Heart left ventricle (tissue), 16 donors: ENCODE data around the gene IL23R. TPM values are rescaled to one million over a fixed set of nuclear protein-coding genes. Genes with fewer than 3 reads are reported as not detected.

Source experiments
- ATAC-seq, 4 donors: fragments of 200-7000 bp; cut with Tn5 transposase; one replicate each; pipeline ENCODE4 v1.9.1; 2020 to 2022; ENCODE audit warnings: moderate library complexity in 4 of 4, mild to moderate bottlenecking in 3 of 4, moderate number of reproducible peaks in 1 of 4
- DNase-seq, 5 donors: peaks; one replicate each; pipeline ENCODE4 v3.0.0-alpha.2; 2020
- H3K27ac ChIP-seq, 12 donors: fragments of 200-600 bp; sonication (generic) in 4 of 12; one replicate each; pipeline versions ENCODE4 v1.5.0 to v1.8.0; 2016 to 2022; ENCODE audit warnings: mild to moderate bottlenecking in 2 of 12
- H3K27me3 ChIP-seq, 9 donors: fragments of 200-600 bp; sonication (generic) in 2 of 9; one replicate each; pipeline versions ENCODE4 v1.5.1 to v1.8.0; 2016 to 2022; ENCODE audit warnings: mild to moderate bottlenecking in 3 of 9
- H3K36me3 ChIP-seq, 9 donors: fragments of 200-600 bp; sonication (generic) in 2 of 9; one replicate each; pipeline versions ENCODE4 v1.5.0 to v1.8.0; 2018 to 2022; ENCODE audit warnings: mild to moderate bottlenecking in 2 of 9
- H3K4me1 ChIP-seq, 12 donors: fragments of 200-600 bp; sonication (generic) in 4 of 12; one replicate each; pipeline versions ENCODE4 v1.5.0 to v1.8.0; 2016 to 2022; ENCODE audit warnings: mild to moderate bottlenecking in 3 of 12
- H3K4me3 ChIP-seq, 12 donors: fragments of 200-600 bp; sonication (generic) in 4 of 12; one replicate each; pipeline versions ENCODE4 v1.5.0 to v1.8.0; 2017 to 2022; ENCODE audit warnings: mild to moderate bottlenecking in 9 of 12, moderate library complexity in 4 of 12
- H3K9me3 ChIP-seq, 12 donors: fragments of 200-600 bp; sonication (generic) in 4 of 12; one replicate each; pipeline versions ENCODE4 v1.5.0 to v1.8.0; 2016 to 2022; ENCODE audit warnings: mild to moderate bottlenecking in 1 of 12
- POLR2A ChIP-seq, 2 donors: fragments of 450-650 bp; IDR thresholded peaks; one replicate each; pipeline ENCODE4 v1.6.1; 2017; ENCODE audit warnings: antibody characterized with exemption in 2 of 2, mild to moderate bottlenecking in 2 of 2, moderate library complexity in 2 of 2
- whole genome bisulfite sequencing, 4 donors: extraction: QIAGEN DNeasy Blood & Tissue Kit in 2 of 4; methylation state at CpG; one replicate each; pipeline versions ENCODE4 v1.1.5 to v1.1.7; 2013 to 2018; 5-methylcytosine and 5-hydroxymethylcytosine counted together
- intact Hi-C, 10 donors: fragments of 100-400 bp; cut with DNase I; formaldehyde crosslinking; loops; one replicate each; pipeline versions ENCODE4 v1.11.1 to v1.14.2; 2022
- polyA plus RNA-seq, 2 donors: library from polyadenylated mRNA; stranded (reverse); fragments of 200-250 nt; gene quantifications; one replicate each; pipeline ENCODE4 v1.2.3, GENCODE V29; 2013
- total RNA-seq, 9 donors: library from RNA; depleted of rRNA in 2 of 9; stranded (reverse); fragments of >200 nt in 2 of 9; fragmentation: NEBNext Ultra II Directional in 3 of 9; extraction: Animal tissue kit (Norgen Biotek cat#: 25700) in 3 of 9; gene quantifications; one replicate each; pipeline versions ENCODE4 v1.1.0 to v1.2.4, GENCODE V29; 2016 to 2023
- TF ChIP-seq, protein P1 (sequence below), 12 donors: fragments of 200-600 bp; sonication (generic) in 4 of 12; IDR thresholded peaks; one replicate each; pipeline versions ENCODE4 v1.5.0 to v1.8.0; 2018 to 2022; ENCODE audit warnings: antibody characterized with exemption in 12 of 12, mild to moderate bottlenecking in 5 of 12
- donor health status: ischemic (EF 13 %, LVEDD 7.1; RV severe dilation, severe dysfunction).
- donor health status: healthy with polysubstance abuse.
- donor health status: DM: no; HTN: yes; CAD: no.
- donor health status: DM: no; HTN: no; CAD: no.
- donor health status: ischemic (EF 25% LVEDD 6.9; RV normal size, moderate dysfunction).
- donor health status: ischemic (EF 25% LVEDD 5.7; RV mildly dilated, moderate dysfunction).
- donor health status: healthy.
- donor health status: DM: yes; HTN: yes; CAD: no.
- donor health status: ischemic (EF 35%, LVEDD 5.7; RV mildly dilated, moderate dysfunction).
- donor health status: nonischemic (EF 11% LVEDD 7.7; RV severe dilation, severe dysfunction).
- donor health status: DM: yes; HTN: yes; CAD: no.
- donor health status: PGD.
- donor health status: ischemic (EF 29% LVEDD 5.4; RV normal size, mild dysfunction).
- donor health status: nonischemic (EF 23%, LVEDD 6.1; RV moderate dilation, normal function).

The IL23R gene
- total and polyA plus RNA-seq, 11 donors: not detected

DNA sequence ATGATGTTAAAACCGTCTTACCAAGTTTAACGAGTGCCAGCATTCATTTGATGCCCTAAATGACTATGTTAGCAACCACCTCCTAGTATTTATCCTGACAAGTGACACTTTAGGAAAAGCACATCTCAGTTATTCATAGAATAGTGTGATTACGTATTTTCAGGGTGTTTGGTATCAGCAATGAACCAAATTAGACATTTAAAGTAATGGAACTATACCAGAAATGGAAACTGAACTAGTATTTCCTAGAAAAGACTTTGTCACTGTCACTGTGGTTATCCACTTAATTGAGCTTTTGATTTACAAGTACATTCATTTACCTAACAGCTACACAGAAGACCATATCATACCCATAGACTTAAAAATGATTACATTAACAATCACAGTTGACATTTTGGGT lies 137.8 kb downstream of the IL23R start:
- 67 to 82% (median 77%) methylated on average over 3 of the region's 3 CpGs for WGBS, 4 donors
- intact Hi-C loops: no loop called here

DNA sequence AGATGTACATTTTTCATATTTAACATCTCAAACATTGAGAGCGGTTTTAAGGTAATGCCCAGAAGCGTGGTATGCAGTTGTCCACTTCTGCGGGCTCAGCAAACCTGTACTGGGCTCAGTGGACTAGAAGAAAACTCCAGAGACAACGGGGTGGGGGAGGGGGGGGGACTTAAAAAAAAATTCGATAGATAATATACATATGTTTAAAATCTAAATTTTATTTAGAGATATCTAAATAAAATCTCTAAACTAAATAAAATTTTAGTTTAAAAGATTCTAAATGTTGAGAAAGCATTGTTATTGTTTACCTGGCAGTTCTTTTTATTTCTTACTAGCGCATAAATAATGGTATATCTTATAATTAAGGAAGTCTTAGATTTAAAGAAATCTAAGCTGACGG lies 140.3 kb downstream of the IL23R start:
- Histone ChIP-seq H3K27ac (no peak overlapping the region), H3K36me3 (no peaks in the 10 kb centered on the region), H3K9me3 (no peaks in the 10 kb centered on the region), H3K4me3 (no peak overlapping the region), H3K27me3 (peaks cover 0 to 39% (median 16%) of the 10 kb centered on the region in 9 donors), H3K4me1 (peaks cover 0 to 14% (median 0%) of the 10 kb centered on the region in 12 donors)
- intact Hi-C loops: no loop called here
- WGBS, 4 donors: 89 to 90% (median 89%) methylated on average over 7 of the region's 7 CpGs
- ATAC-seq (no peak), DNase-seq (no peak)
- no peak for TF ChIP-seq POLR2A (IDR thresholded peaks at IDR 0.05)
- TF ChIP-seq, protein P1, sequence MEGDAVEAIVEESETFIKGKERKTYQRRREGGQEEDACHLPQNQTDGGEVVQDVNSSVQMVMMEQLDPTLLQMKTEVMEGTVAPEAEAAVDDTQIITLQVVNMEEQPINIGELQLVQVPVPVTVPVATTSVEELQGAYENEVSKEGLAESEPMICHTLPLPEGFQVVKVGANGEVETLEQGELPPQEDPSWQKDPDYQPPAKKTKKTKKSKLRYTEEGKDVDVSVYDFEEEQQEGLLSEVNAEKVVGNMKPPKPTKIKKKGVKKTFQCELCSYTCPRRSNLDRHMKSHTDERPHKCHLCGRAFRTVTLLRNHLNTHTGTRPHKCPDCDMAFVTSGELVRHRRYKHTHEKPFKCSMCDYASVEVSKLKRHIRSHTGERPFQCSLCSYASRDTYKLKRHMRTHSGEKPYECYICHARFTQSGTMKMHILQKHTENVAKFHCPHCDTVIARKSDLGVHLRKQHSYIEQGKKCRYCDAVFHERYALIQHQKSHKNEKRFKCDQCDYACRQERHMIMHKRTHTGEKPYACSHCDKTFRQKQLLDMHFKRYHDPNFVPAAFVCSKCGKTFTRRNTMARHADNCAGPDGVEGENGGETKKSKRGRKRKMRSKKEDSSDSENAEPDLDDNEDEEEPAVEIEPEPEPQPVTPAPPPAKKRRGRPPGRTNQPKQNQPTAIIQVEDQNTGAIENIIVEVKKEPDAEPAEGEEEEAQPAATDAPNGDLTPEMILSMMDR (IDR thresholded peaks at IDR 0.05): no peak

More for the DNA sequence above, 137.8 kb downstream of the IL23R start:
- H3K27ac ChIP-seq: no peak overlapping the region
- H3K27me3 ChIP-seq: peaks cover 0 to 33% (median 16%) of the 10 kb centered on the region in 9 donors
- no peaks in the 10 kb centered on the region for H3K9me3 ChIP-seq
- ATAC-seq: no peak
- no peak for DNase-seq
- TF ChIP-seq, protein P1 (IDR thresholded peaks at IDR 0.05): no peak
- no peak for TF ChIP-seq POLR2A (IDR thresholded peaks at IDR 0.05)
- H3K36me3 ChIP-seq: no peaks in the 10 kb centered on the region
- no peak overlapping the region for H3K4me3 ChIP-seq
- peaks cover 0 to 14% (median 0%) of the 10 kb centered on the region in 12 donors for H3K4me1 ChIP-seq

DNA sequence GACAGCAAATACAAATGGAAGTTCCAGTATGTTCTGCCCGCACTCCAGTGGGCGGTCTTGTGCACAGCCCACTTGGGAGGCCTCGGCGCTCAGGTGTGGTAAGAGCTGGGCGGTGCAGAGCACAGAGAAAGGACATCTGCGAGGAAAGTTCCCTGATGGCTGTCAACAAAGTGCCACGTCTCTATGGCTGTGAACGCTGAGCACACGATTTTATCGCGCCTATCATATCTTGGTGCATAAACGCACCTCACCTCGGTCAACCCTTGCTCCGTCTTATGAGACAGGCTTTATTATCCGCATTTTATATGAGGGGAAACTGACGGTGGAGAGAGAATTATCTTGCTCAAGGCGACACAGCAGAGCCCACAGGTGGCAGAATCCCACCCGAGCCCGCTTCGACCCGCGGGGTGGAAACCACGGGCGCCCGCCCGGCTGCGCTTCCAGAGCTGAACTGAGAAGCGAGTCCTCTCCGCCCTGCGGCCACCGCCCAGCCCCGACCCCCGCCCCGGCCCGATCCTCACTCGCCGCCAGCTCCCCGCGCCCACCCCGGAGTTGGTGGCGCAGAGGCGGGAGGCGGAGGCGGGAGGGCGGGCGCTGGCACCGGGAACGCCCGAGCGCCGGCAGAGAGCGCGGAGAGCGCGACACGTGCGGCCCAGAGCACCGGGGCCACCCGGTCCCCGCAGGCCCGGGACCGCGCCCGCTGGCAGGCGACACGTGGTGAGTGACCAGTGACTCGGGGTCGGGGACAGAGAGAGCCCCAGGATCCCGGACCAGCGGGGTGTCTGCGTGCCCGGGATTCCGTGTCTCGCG lies 141.2 kb downstream of the IL23R start, which contains the start of gene IL12RB2:
Gene IL12RB2, plus strand, starts transcription at position 623 of the 810 bp plus-strand sequence. CDS start 12,496 bp downstream, outside the sequence.
- intact Hi-C loops: no loop called here
- DNase-seq: peak in 3 of 5 donors; percentile 11 to 54 (median 35)
- peak in 3 of 4 donors; percentile 46 to 74 (median 49) for ATAC-seq
- Histone ChIP-seq H3K9me3 (no peaks in the 10 kb centered on the region), H3K4me1 (peaks cover 0 to 19% (median 0%) of the 10 kb centered on the region in 12 donors), H3K27me3 (peaks cover 0 to 39% (median 16%) of the 10 kb centered on the region in 9 donors), H3K4me3 (peak within 1 kb of the TSS; percentile 23 to 63 (median 44)), H3K36me3 (no peaks in the 10 kb centered on the region), H3K27ac (no peak within 1 kb of the TSS)
- TF ChIP-seq, protein P1 (IDR thresholded peaks at IDR 0.05): no peak
- no peak for TF ChIP-seq POLR2A (IDR thresholded peaks at IDR 0.05)
- 4 to 7% (median 5%) methylated on average over 35 to 75 of the region's 75 CpGs for WGBS, 4 donors

DNA sequence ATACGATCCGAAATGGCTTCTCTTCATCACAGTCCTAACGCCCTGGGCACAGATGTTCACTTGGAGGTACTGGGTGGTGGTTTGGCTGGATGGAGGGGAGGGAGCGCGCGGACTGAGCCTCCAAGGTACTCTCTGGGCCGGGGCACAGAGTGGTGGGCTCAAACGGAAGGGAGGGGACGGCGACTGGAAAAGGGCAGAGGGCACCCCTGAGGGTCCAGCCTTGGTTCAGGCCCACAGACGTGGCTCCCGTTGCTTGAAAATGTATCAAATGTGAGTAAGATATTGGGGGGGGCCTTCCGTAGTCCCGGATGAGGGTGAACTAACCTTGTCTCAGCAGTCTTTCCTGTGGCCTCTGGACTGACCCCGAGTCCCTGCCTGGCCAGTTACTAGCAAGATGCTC lies 141.9 kb downstream of the IL23R start:
- Histone ChIP-seq H3K4me1 (peaks cover 0 to 21% (median 0%) of the 10 kb centered on the region in 12 donors), H3K36me3 (no peaks in the 10 kb centered on the region), H3K9me3 (no peaks in the 10 kb centered on the region), H3K27ac (no peak overlapping the region), H3K4me3 (peak overlapping the region; percentile 23 to 63 (median 44)), H3K27me3 (peaks cover 0 to 39% (median 16%) of the 10 kb centered on the region in 9 donors)
- whole genome bisulfite sequencing, 4 donors: 32 to 44% (median 33%) methylated on average over 12 to 15 of the region's 15 CpGs
- ATAC-seq: no peak
- intact Hi-C loops: no loop called here
- DNase-seq: no peak
- TF ChIP-seq, protein P1 (IDR thresholded peaks at IDR 0.05): no peak
- no peak for TF ChIP-seq POLR2A (IDR thresholded peaks at IDR 0.05)
